Activated naive CD8-positive, alpha-beta T cell treated with anti-CD3 and anti-CD28 coated beads, Interleukin-2, amount 50 U/mL, for 24 hours (primary cell): ENCODE measurements around the gene ATG13.

Experiments used
- ATAC-seq: fragments of 150-1000 bp; cut with Tn5 transposase; one replicate; pipeline ENCODE4 v1.10.0; 2021
- DNase-seq: peaks from one replicate; pipeline ENCODE4 v3.0.0; 2021
- H3K27ac Mint-ChIP-seq: one replicate; pipeline ENCODE4 v1.8.0; 2021; ENCODE audit warnings: mild to moderate bottlenecking, mixed read lengths
- H3K27me3 Mint-ChIP-seq: one replicate; pipeline ENCODE4 v1.8.0; 2021; ENCODE audit warnings: mixed read lengths
- H3K36me3 Mint-ChIP-seq: one replicate; pipeline ENCODE4 v1.8.0; 2021; ENCODE audit warnings: low read depth, mixed read lengths
- H3K4me1 Mint-ChIP-seq: one replicate; pipeline ENCODE4 v1.8.0; 2021; ENCODE audit warnings: mixed read lengths
- H3K4me3 Mint-ChIP-seq: one replicate; pipeline ENCODE4 v1.8.0; 2021; ENCODE audit warnings: mild to moderate bottlenecking, moderate library complexity, mixed read lengths
- H3K9me3 Mint-ChIP-seq: one replicate; pipeline ENCODE4 v1.8.0; 2021; ENCODE audit warnings: mixed read lengths

ATG13 gene

DNA sequence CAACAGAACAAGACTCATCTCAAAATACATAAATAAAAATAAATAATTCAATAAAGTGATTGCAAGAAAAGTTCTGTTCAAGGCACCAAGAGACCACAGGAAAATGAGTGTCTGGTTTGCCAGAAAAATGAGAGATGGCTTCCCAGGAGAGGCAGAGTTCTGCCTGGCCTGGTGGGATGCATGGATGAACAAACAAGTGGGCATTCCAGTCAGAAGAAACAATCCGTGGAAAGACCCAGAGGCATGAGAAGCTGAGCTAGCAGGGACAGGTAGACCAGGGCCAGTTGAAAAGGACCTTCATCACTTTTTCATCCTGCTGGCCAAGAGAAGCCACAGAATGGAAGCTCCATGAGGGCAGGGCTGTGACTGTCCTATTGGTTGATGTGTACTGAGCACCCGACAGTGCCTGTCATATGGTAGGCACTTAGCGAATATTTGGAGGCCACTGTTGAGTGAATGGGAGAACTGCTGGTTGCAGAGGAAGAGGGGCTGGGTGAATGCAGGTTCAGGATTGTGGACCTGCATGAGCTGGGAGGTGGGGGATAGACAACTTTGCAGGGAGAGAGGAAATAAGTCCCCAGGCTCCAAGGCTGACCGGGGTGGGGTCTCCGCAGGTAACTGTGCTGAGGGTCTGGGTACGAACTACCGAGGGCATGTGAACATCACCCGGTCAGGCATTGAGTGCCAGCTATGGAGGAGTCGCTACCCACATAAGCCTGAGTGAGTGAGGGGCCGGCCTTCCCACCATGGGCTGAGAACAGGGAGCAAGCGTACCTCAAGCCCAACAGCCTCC is 105.4 kb downstream of the ATG13 start:
- H3K27ac Mint-ChIP-seq, result no peak overlapping the region
- no peaks in the 10 kb centered on the region for H3K27me3 Mint-ChIP-seq
- no peaks in the 10 kb centered on the region for H3K36me3 Mint-ChIP-seq
- no peak overlapping the region for H3K4me3 Mint-ChIP-seq
- DNase-seq (no peak), ATAC-seq (no peak)
- H3K4me1 Mint-ChIP-seq, result peaks cover 2% of the 10 kb centered on the region
- H3K9me3 Mint-ChIP-seq, result no peaks in the 10 kb centered on the region

DNA sequence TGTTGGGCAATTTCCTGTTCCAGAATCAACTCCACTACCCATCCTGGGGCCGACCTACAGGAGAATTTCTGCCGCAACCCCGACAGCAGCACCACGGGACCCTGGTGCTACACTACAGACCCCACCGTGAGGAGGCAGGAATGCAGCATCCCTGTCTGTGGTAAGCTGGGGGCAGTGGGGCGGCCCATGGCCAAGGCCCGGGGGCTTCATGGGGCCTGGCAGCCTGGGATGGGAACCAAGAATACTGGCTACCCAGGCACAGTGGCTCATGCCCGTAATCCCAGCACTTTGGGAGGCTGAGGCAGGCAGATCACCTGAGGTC is 106.0 kb downstream of the ATG13 start:
- DNase-seq, result no peak
- no peak overlapping the region for H3K27ac Mint-ChIP-seq
- no peaks in the 10 kb centered on the region for H3K27me3 Mint-ChIP-seq
- ATAC-seq, result no peak
- no peaks in the 10 kb centered on the region for H3K36me3 Mint-ChIP-seq
- no peaks in the 10 kb centered on the region for H3K9me3 Mint-ChIP-seq
- H3K4me1 Mint-ChIP-seq, result peaks cover 2% of the 10 kb centered on the region
- H3K4me3 Mint-ChIP-seq, result no peak overlapping the region

DNA sequence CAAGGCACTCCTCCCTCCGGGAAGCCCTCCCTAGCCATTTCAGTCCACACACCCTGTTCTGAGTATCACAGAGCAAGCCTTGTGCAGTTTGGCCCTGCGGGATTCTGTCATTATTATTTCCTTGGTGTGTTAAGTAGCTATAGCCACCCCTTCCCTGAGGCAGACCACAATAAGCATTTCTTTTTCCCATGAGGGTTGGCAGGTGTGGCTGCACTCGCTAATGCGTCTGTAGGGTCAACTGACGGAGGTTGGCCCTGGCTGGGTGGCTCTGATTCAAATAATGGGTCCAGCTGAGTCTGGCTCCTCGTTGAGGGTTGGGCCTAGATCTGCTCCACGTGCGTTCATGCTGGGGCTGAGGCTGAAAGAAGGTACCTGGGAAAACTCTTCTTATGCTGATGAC is 106.7 kb downstream of the ATG13 start:
- Mint-ChIP-seq H3K4me1 (no peaks in the 10 kb centered on the region), H3K9me3 (no peaks in the 10 kb centered on the region), H3K4me3 (no peak overlapping the region), H3K27ac (no peak overlapping the region), H3K36me3 (no peaks in the 10 kb centered on the region), H3K27me3 (no peaks in the 10 kb centered on the region)
- DNase-seq (no peak), ATAC-seq (no peak)
